A673 (cell line): ENCODE results near the gene TTLL11. TPM values are rescaled to one million over a fixed set of nuclear protein-coding genes. Genes with fewer than 3 reads are reported as not detected.

Source experiments
- BruUV-seq: library from RNA; stranded (reverse); fragments of 400-500 nt; replicated peaks from 2 replicates; lab custom pipeline; 2021; lab: Mats Ljungman, UMichigan
- CTCF ChIA-PET: fragments of 300-600 bp; sonication (Branson Sonifier 250); formaldehyde crosslinking; loops from one replicate; lab custom pipeline; 2022; ENCODE audit warnings: antibody characterized with exemption; lab: Charles Lee
- POLR2A ChIA-PET: fragments of 300-600 bp; sonication (Branson Sonifier 250); formaldehyde crosslinking; loops from one replicate; lab custom pipeline; 2022; ENCODE audit warnings: antibody characterized with exemption; ENCODE audit not compliant: low non-redundant PET; lab: Charles Lee
- DNase-seq: peaks from one replicate; pipeline ENCODE4 v3.0.0-alpha.2; 2015; ENCODE audit warnings: low spot score
- H3K27ac ChIP-seq: fragments of 200-600 bp; sonication (generic); 2 replicates; pipeline ENCODE4 v1.5.1; 2016; ENCODE audit warnings: mixed run types, low read depth, mild to moderate bottlenecking, mixed read lengths, antibody characterized with exemption, low read length; ENCODE audit not compliant: poor library complexity, severe bottlenecking
- H3K27me3 ChIP-seq: fragments of 200-600 bp; sonication (generic); replicated peaks from 2 replicates; pipeline ENCODE4 v1.6.1; 2017; ENCODE audit warnings: mixed run types, low read depth, mild to moderate bottlenecking, mixed read lengths, antibody characterized with exemption, low read length; ENCODE audit not compliant: insufficient read depth, poor library complexity
- H3K36me3 ChIP-seq: fragments of 200-600 bp; sonication (generic); 2 replicates; pipeline ENCODE4 v1.6.1; 2016; ENCODE audit warnings: mixed run types, mild to moderate bottlenecking, mixed read lengths, antibody characterized with exemption, low read length; ENCODE audit not compliant: insufficient read depth, poor library complexity, severe bottlenecking
- H3K4me1 ChIP-seq: fragments of 200-600 bp; sonication (generic); 2 replicates; pipeline ENCODE4 v1.6.1; 2017; ENCODE audit warnings: mixed run types, mild to moderate bottlenecking, mixed read lengths, antibody characterized with exemption, low read length; ENCODE audit not compliant: insufficient read depth, poor library complexity, severe bottlenecking
- H3K4me3 ChIP-seq: fragments of 200-600 bp; sonication (generic); 2 replicates; pipeline ENCODE4 v1.5.1; 2016; ENCODE audit warnings: low read depth, mixed run types, mild to moderate bottlenecking, mixed read lengths, low read length; ENCODE audit not compliant: poor library complexity, severe bottlenecking
- H3K9me3 ChIP-seq: fragments of 200-600 bp; sonication (generic); 2 replicates; pipeline ENCODE4 v1.6.1; 2016; ENCODE audit warnings: mixed run types, low read depth, mild to moderate bottlenecking, mixed read lengths, antibody characterized with exemption, low read length; ENCODE audit not compliant: poor library complexity, severe bottlenecking
- EZH2 ChIP-seq: fragments of 200-600 bp; sonication (generic); IDR thresholded peaks from 2 replicates; pipeline ENCODE4 v1.6.1; 2017; ENCODE audit warnings: borderline replicate concordance, low read depth, mild to moderate bottlenecking, mixed read lengths, antibody characterized with exemption, low read length; ENCODE audit not compliant: poor library complexity, severe bottlenecking
- intact Hi-C: fragments of 100-400 bp; cut with micrococcal nuclease; formaldehyde crosslinking; loops from one replicate; pipeline ENCODE4 v1.10.0; 2022; ENCODE audit not compliant: unreplicated experiment
- total RNA-seq: library from RNA; stranded (reverse); gene quantifications from 2 replicates; pipeline ENCODE4 v1.2.3, GENCODE V29; 2021
- TF ChIP-seq, protein P1 (sequence below): fragments of 300-800, 200-600 bp; sonication (generic); conservative IDR thresholded peaks from 2 replicates; pipeline ENCODE4 v1.5.1; 2017; ENCODE audit warnings: low read depth, mild to moderate bottlenecking, antibody characterized with exemption, low read length, moderate library complexity, mixed read lengths

TTLL11 gene
- total RNA-seq, 1 experiment from 2014 or later = 3.0 TPM

DNA sequence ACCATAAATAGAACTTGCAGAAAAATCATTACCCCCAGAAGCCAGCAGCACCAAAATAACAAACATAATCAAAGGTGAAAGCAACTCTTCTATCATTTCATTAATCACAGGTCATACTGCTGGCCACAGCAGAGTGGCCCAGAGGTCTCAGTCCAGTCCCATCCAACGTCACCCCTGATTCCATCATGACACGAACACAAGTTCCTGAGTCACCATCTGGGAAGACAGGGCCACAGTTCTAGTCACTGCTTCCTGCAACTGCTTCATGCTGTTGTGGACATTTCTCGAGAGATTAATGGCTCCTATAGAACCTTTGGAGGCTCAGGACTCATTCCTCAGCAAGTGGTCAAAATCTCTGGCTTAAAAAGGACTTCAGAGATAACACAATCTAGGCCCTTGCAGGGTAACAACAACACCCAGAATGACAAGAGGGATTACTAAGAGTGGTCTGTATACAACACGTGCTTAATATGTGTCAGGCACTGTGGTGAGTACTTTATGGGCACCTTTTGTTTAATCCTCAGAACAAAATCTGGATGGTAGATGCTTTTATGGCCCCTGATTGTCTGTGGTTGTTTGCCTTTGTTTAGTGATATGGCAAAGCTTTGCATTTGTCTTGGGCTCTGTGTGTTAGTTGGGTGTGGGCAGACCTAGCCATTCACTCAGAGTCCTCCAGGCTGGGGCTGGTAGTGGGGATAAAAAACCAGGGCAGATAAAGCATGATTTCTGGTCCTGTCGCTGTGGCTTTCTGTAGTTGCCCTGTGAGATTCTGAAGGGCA lies 257.3 kb downstream of the TTLL11 start:
- no peaks in the 10 kb centered on the region for H3K36me3 ChIP-seq
- BruUV-seq = no TSS peak

DNA sequence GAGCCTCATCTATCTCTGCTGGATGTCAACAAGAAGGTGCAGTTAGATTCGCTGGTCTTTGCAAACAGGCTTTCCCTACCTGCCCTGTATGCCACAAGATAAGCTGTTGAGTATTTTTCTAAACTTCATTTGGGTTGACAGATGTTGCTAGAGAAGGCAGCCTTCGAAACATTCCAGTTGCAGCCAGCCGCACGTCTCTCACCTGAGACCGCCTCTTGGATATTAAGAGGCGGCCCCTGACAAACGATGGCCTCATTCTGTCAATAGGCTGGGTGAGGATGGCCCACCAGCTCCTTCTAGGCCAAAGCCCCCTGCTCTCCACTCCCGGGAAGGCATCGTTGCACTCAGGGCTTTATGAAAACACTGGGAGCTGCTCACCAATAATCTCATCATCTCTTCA lies 260.0 kb downstream of the TTLL11 start:
- Histone ChIP-seq H3K4me1 (no peaks in the 10 kb centered on the region), H3K27me3 (no peaks in the 10 kb centered on the region), H3K4me3 (no peak overlapping the region), H3K27ac (no peak overlapping the region), H3K9me3 (no peaks in the 10 kb centered on the region), H3K36me3 (no peaks in the 10 kb centered on the region)
- intact Hi-C loops = no loop called here
- no TSS peak for BruUV-seq
- no peak for TF ChIP-seq EZH2
- ChIA-PET CTCF (no interaction called here), POLR2A (no interaction called here)
- no peak for DNase-seq

More for the DNA sequence above, 257.3 kb downstream of the TTLL11 start:
- H3K4me1 ChIP-seq = no peaks in the 10 kb centered on the region
- H3K9me3 ChIP-seq = no peaks in the 10 kb centered on the region
- intact Hi-C loops = loop anchor here (5.0 kb wide), 1 partner anchor 157 kb away; no protein-coding TSS in a partner anchor
- no peak overlapping the region for H3K4me3 ChIP-seq
- TF ChIP-seq EZH2 = no peak
- TF ChIP-seq, protein P1, sequence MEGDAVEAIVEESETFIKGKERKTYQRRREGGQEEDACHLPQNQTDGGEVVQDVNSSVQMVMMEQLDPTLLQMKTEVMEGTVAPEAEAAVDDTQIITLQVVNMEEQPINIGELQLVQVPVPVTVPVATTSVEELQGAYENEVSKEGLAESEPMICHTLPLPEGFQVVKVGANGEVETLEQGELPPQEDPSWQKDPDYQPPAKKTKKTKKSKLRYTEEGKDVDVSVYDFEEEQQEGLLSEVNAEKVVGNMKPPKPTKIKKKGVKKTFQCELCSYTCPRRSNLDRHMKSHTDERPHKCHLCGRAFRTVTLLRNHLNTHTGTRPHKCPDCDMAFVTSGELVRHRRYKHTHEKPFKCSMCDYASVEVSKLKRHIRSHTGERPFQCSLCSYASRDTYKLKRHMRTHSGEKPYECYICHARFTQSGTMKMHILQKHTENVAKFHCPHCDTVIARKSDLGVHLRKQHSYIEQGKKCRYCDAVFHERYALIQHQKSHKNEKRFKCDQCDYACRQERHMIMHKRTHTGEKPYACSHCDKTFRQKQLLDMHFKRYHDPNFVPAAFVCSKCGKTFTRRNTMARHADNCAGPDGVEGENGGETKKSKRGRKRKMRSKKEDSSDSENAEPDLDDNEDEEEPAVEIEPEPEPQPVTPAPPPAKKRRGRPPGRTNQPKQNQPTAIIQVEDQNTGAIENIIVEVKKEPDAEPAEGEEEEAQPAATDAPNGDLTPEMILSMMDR = no peak
- no peak overlapping the region for H3K27ac ChIP-seq
- no peak for DNase-seq
- POLR2A ChIA-PET = no interaction called here
- CTCF ChIA-PET = no interaction called here
- no peaks in the 10 kb centered on the region for H3K27me3 ChIP-seq

DNA sequence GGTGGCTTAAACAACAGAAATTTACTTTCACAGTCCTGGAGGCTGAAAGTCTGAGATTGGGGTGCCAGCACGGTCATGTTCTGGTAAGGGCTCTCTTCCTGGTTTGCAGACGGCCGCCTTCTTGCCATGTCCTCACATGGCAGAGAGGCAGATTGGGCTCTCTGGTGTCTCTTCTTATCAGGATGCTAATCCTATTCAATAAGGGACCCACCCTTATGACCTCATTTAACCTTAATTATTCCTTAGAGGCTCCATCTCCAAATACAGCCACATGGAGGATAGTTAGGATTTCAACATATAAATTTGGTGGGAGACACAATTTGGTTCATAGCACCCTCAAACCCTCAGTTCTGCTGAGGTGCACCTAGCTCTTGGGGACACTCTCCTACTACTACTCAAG lies 261.2 kb downstream of the TTLL11 start:
- no peaks in the 10 kb centered on the region for H3K4me1 ChIP-seq
- no peak for TF ChIP-seq EZH2
- TF ChIP-seq, protein P1 = no peak
- H3K36me3 ChIP-seq = no peaks in the 10 kb centered on the region
- DNase-seq = no peak
- BruUV-seq = no TSS peak
- H3K4me3 ChIP-seq = no peak overlapping the region
- H3K9me3 ChIP-seq = no peaks in the 10 kb centered on the region
- no peaks in the 10 kb centered on the region for H3K27me3 ChIP-seq
- POLR2A ChIA-PET = no interaction called here
- H3K27ac ChIP-seq = no peak overlapping the region
- intact Hi-C loops = no loop called here
- CTCF ChIA-PET = no interaction called here
